T-helper 17 cell (primary cell): ENCODE data around the gene SLC27A1. TPM values are rescaled to one million over a fixed set of nuclear protein-coding genes. Genes with fewer than 3 reads are reported as not detected.
"Not testable (repeated sequence)": the region's sequence is repeated elsewhere in the genome, so short reads cannot be mapped to it uniquely, and the experiment has no call there.

ENCODE experiments used
- ATAC-seq: fragments of 150-1000 bp; cut with Tn5 transposase; 2 replicates; pipeline ENCODE4 v1.10.0; 2021; ENCODE audit warnings: mild to moderate bottlenecking, moderate library complexity
- DNase-seq, 3 donors: peaks; one replicate each; pipeline versions ENCODE4 v3.0.0 to v3.0.0-alpha.2; 2020 to 2021
- H3K9me3 ChIP-seq: one replicate; pipeline ENCODE4 v1.7.0; 2013; ENCODE audit warnings: low read length, mild to moderate bottlenecking; ENCODE audit not compliant: control insufficient read depth, poor library complexity, severe bottlenecking
- H3K27ac Mint-ChIP-seq: one replicate; pipeline ENCODE4 v1.8.0; 2022; ENCODE audit warnings: mild to moderate bottlenecking, moderate library complexity, mixed read lengths
- H3K27me3 Mint-ChIP-seq: one replicate; pipeline ENCODE4 v1.8.0; 2022; ENCODE audit warnings: mixed read lengths
- H3K36me3 Mint-ChIP-seq: one replicate; pipeline ENCODE4 v1.8.0; 2022; ENCODE audit warnings: low read depth, mixed read lengths
- H3K4me1 Mint-ChIP-seq: one replicate; pipeline ENCODE4 v1.8.0; 2022; ENCODE audit warnings: mild to moderate bottlenecking, mixed read lengths
- H3K4me3 Mint-ChIP-seq: one replicate; pipeline ENCODE4 v1.8.0; 2022; ENCODE audit warnings: mild to moderate bottlenecking, moderate library complexity, mixed read lengths
- total RNA-seq, 4 donors: library from RNA in 2 of 4; stranded (reverse) in 2 of 4; gene quantifications; one replicate each; pipeline ENCODE4 v1.2.3 and lab custom pipeline; 2022 to 2026

Gene SLC27A1
- total RNA-seq, 2 donors from 2014 or later, result 5.8 to 7.1 TPM

- H3K9me3 ChIP-seq, result no peaks in the 10 kb centered on the region
- DNase-seq (no peak), ATAC-seq (no peak)
- Mint-ChIP-seq H3K36me3 (no peaks in the 10 kb centered on the region), H3K4me3 (no peak overlapping the region), H3K4me1 (peaks cover 4% of the 10 kb centered on the region), H3K27me3 (no peaks in the 10 kb centered on the region), H3K27ac (no peak overlapping the region)
Measured at GRCh38 chr19:17550076-17550667, 79.8 kb downstream of the SLC27A1 start.

- not testable (repeated sequence) for H3K36me3 Mint-ChIP-seq, H3K4me3 Mint-ChIP-seq, DNase-seq, ATAC-seq, H3K27ac Mint-ChIP-seq, H3K27me3 Mint-ChIP-seq, H3K9me3 ChIP-seq, H3K4me1 Mint-ChIP-seq
Measured at GRCh38 chr19:17552735-17553134, 82.4 kb downstream of the SLC27A1 start.

- Mint-ChIP-seq H3K4me1 (peaks cover 4% of the 10 kb centered on the region), H3K36me3 (no peaks in the 10 kb centered on the region), H3K27ac (no peak overlapping the region)
Measured at GRCh38 chr19:17553256-17553655, 82.9 kb downstream of the SLC27A1 start.

GRCh38 chr19:17554968-17555479 lies 84.7 kb downstream of the SLC27A1 start:
- ATAC-seq, result peak; percentile 4
- H3K36me3 Mint-ChIP-seq, result peaks cover 2% of the 10 kb centered on the region
- H3K27me3 Mint-ChIP-seq, result no peaks in the 10 kb centered on the region
- peak overlapping the region; percentile 89 for H3K4me3 Mint-ChIP-seq
- peaks cover 6% of the 10 kb centered on the region for H3K4me1 Mint-ChIP-seq
- H3K27ac Mint-ChIP-seq, result no peak overlapping the region
- DNase-seq, result no peak
- no peaks in the 10 kb centered on the region for H3K9me3 ChIP-seq

More at GRCh38 chr19:17553256-17553655, 82.9 kb downstream of the SLC27A1 start:
- no peak for DNase-seq
- H3K9me3 ChIP-seq, result no peaks in the 10 kb centered on the region
- no peak for ATAC-seq
- no peak overlapping the region for H3K4me3 Mint-ChIP-seq
- no peaks in the 10 kb centered on the region for H3K27me3 Mint-ChIP-seq

GRCh38 chr19:17555480-17555928 lies 85.2 kb downstream of the SLC27A1 start, which contains the start of gene COLGALT1:
COLGALT1 (plus strand) TSS chr19:17555649; CDS start chr19:17555714, 65 bp downstream.
- Mint-ChIP-seq H3K27me3 (no peaks in the 10 kb centered on the region), H3K36me3 (peaks cover 6% of the 10 kb centered on the region), H3K27ac (peak within 1 kb of the TSS; percentile 39), H3K4me1 (peaks cover 10% of the 10 kb centered on the region), H3K4me3 (peak within 1 kb of the TSS; percentile 89)
- peak; percentile 99 for ATAC-seq
- H3K9me3 ChIP-seq, result no peaks in the 10 kb centered on the region
- DNase-seq, result peak; percentile 94 to 98 (median 95)

Other genes with a start within 250 kb of the SLC27A1 start
- 10 to 100 TPM; 13.9 to 14.9 TPM for gene OCEL1, start 244.3 kb upstream of the SLC27A1 start, total RNA-seq
- 1 to 10 TPM; 1.8 to 2.1 TPM for gene NR2F6, start 224.6 kb upstream of the SLC27A1 start, total RNA-seq
- under 1 TPM in 1 of 2 donors, not detected in 1; 0.26 TPM for gene USHBP1, start 205.8 kb upstream of the SLC27A1 start, total RNA-seq
- gene BABAM1, start 203.1 kb upstream of the SLC27A1 start, total RNA-seq, result 10 to 100 TPM; 70.7 to 72.2 TPM
- 1 to 10 TPM; 1.4 to 2.0 TPM for gene ANKLE1, start 188.6 kb upstream of the SLC27A1 start, total RNA-seq
- 1 to 10 TPM; 5.0 to 7.1 TPM for gene ABHD8, start 167.1 kb upstream of the SLC27A1 start, total RNA-seq
- 10 to 100 TPM; 47.0 to 47.1 TPM for gene MRPL34, start 164.7 kb upstream of the SLC27A1 start, total RNA-seq
- gene DDA1, start 161.0 kb upstream of the SLC27A1 start, total RNA-seq, result 10 to 100 TPM; 40.3 to 50.3 TPM
- gene ANO8, start 135.7 kb upstream of the SLC27A1 start, total RNA-seq, result 10 to 100 TPM; 15.9 to 17.7 TPM
- gene GTPBP3, start 133.0 kb upstream of the SLC27A1 start, total RNA-seq, result 10 to 100 TPM; 27.5 to 33.3 TPM
- gene PLVAP, start 93.2 kb upstream of the SLC27A1 start, total RNA-seq, result not detected
- gene CCDC194, start 76.3 kb upstream of the SLC27A1 start, total RNA-seq, result under 1 TPM in 1 of 2 donors, not detected in 1; 0.44 TPM
- 10 to 100 TPM; 36.7 to 38.1 TPM for gene BST2, start 64.9 kb upstream of the SLC27A1 start, total RNA-seq
- gene MVB12A, start 50.5 kb upstream of the SLC27A1 start, total RNA-seq, result 10 to 100 TPM; 17.9 to 20.3 TPM
- gene TMEM221, start 21.9 kb upstream of the SLC27A1 start, total RNA-seq, result not detected
- gene NXNL1, start 9.6 kb upstream of the SLC27A1 start, total RNA-seq, result not detected
- gene PGLS, start 41.1 kb downstream of the SLC27A1 start, total RNA-seq, result 10 to 100 TPM; 48.6 to 53.7 TPM
- 10 to 100 TPM; 42.1 to 42.4 TPM for gene COLGALT1, start 85.1 kb downstream of the SLC27A1 start, total RNA-seq
- not detected for gene UNC13A, start 217.8 kb downstream of the SLC27A1 start, total RNA-seq
- 10 to 100 TPM; 34.6 to 36.0 TPM for gene MAP1S, start 249.0 kb downstream of the SLC27A1 start, total RNA-seq